ENCODE measurements around the gene HIPK2. TPM values are rescaled to one million over a fixed set of nuclear protein-coding genes. Genes with fewer than 3 reads are reported as not detected.
A peak's percentile ranks its signal among the peaks of the same experiment; 100 is the strongest.

The HIPK2 gene
- total RNA-seq, 1 donor from 2014 or later, result 47.2 TPM

DNA sequence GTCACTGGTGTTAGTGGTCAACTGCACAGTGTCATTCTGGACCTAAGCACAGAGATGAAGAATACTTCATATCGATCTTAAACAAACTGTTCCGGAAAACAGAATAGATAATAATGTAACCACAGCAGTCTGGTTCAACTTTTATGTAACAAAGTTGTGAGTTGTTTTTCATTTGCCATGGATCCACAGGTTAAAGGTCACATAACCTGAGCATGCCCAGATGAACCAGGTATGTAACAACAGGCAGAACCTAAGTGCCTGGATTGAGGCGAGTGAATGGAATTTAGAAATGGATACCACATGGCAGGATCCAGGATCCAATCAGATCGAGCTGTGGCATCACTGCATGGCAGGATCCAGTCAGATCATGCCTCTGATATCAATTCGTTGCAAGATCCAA lies 167.2 kb downstream of the HIPK2 start:
- Mint-ChIP-seq H3K36me3 (ENCODE audit: low read depth, unreplicated experiment) (peaks cover 10% of the 10 kb centered on the region), H3K9me3 (ENCODE audit: unreplicated experiment) (no peaks in the 10 kb centered on the region), H3K4me3 (ENCODE audit: unreplicated experiment) (no peak overlapping the region), H3K27me3 (ENCODE audit: unreplicated experiment) (no peaks in the 10 kb centered on the region), H3K4me1 (ENCODE audit: unreplicated experiment) (no peaks in the 10 kb centered on the region), H3K27ac (ENCODE audit: unreplicated experiment) (no peak overlapping the region)
- TF ChIP-seq, protein P1, sequence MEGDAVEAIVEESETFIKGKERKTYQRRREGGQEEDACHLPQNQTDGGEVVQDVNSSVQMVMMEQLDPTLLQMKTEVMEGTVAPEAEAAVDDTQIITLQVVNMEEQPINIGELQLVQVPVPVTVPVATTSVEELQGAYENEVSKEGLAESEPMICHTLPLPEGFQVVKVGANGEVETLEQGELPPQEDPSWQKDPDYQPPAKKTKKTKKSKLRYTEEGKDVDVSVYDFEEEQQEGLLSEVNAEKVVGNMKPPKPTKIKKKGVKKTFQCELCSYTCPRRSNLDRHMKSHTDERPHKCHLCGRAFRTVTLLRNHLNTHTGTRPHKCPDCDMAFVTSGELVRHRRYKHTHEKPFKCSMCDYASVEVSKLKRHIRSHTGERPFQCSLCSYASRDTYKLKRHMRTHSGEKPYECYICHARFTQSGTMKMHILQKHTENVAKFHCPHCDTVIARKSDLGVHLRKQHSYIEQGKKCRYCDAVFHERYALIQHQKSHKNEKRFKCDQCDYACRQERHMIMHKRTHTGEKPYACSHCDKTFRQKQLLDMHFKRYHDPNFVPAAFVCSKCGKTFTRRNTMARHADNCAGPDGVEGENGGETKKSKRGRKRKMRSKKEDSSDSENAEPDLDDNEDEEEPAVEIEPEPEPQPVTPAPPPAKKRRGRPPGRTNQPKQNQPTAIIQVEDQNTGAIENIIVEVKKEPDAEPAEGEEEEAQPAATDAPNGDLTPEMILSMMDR (IDR thresholded peaks at IDR 0.05; ENCODE audit: unreplicated experiment), result no peak
- DNase-seq (ENCODE audit: low spot score), result no peak

DNA sequence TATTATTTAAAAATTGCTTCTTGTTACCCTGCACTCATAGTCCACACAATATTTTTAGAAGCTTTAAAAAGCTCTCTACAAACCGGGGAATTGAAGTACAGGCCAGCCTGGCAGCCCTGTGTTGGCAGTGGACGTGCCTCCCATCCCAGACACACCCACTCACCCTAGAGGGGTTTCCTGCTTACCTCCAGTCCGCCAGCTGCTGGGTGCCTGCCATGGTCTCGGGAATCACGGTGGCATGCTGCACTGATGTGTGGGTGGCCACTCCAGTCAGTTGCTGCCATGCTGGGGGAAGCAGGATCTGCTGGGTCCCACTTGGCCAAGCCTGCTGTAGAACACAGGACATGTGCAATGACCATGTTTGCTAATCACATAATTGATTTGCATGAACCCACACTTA lies 173.9 kb downstream of the HIPK2 start:
- no peak for DNase-seq (ENCODE audit: low spot score)
- TF ChIP-seq, protein P1 (IDR thresholded peaks at IDR 0.05; ENCODE audit: unreplicated experiment), result no peak
- Mint-ChIP-seq H3K27ac (ENCODE audit: unreplicated experiment) (no peak overlapping the region), H3K27me3 (ENCODE audit: unreplicated experiment) (no peaks in the 10 kb centered on the region), H3K36me3 (ENCODE audit: low read depth, unreplicated experiment) (peaks cover 14% of the 10 kb centered on the region), H3K4me1 (ENCODE audit: unreplicated experiment) (peaks cover 6% of the 10 kb centered on the region), H3K4me3 (ENCODE audit: unreplicated experiment) (no peak overlapping the region), H3K9me3 (ENCODE audit: unreplicated experiment) (no peaks in the 10 kb centered on the region)

DNA sequence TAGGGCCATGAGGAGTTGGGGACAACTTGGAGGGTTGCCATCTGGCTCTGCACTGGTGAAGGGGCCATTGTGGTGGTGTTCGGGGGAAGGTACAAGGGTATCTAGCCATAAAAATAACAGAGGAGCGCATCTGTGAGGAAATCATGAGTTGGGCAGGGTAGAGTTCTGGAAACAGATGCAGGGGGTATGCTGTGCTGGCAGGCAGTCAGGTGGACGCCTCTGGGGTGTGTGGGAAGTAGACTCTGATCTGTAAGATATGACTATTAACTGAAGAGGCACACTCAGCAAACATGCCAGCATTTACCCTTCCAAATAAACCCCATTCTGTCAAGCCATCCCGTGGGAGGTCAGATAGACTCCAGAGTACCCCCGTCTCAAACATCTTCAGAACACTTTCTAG lies 174.5 kb downstream of the HIPK2 start:
- H3K4me1 Mint-ChIP-seq (ENCODE audit: unreplicated experiment), result peaks cover 6% of the 10 kb centered on the region
- no peaks in the 10 kb centered on the region for H3K9me3 Mint-ChIP-seq (ENCODE audit: unreplicated experiment)
- H3K27ac Mint-ChIP-seq (ENCODE audit: unreplicated experiment), result no peak overlapping the region
- peaks cover 18% of the 10 kb centered on the region for H3K36me3 Mint-ChIP-seq (ENCODE audit: low read depth, unreplicated experiment)
- no peak overlapping the region for H3K4me3 Mint-ChIP-seq (ENCODE audit: unreplicated experiment)
- TF ChIP-seq, protein P1 (IDR thresholded peaks at IDR 0.05; ENCODE audit: unreplicated experiment), result no peak
- no peak for DNase-seq (ENCODE audit: low spot score)
- H3K27me3 Mint-ChIP-seq (ENCODE audit: unreplicated experiment), result no peaks in the 10 kb centered on the region

DNA sequence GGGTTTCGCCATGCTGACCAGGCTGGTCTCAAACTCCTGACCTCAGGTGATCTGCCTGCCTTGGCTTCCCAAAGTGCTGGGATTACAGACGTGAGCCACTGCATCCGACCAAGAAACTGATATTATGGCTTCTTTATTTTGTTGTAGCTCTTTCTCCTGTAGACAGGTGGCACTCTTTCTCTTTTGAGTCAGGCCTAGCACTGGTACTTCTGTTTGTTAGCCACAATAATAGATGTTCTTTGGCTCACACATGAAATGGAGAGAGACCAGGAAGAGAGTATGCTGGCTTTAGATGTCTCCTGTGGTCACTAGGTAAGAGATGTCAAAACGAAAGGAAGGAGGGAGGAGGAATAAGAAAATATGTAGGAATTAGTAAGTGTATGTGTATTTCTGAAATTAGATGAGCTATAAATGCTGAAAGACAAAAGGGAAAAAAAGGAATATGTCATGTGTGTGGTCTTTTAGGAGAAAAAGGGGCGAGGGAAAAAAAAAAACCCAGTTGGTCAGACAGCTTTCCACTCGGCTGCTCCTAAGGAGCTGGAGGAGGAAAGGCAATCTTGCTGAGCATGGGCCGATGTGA lies 175.6 kb downstream of the HIPK2 start:
- no peak for DNase-seq (ENCODE audit: low spot score)
- TF ChIP-seq, protein P1 (IDR thresholded peaks at IDR 0.05; ENCODE audit: unreplicated experiment), result peak; percentile 66
- Mint-ChIP-seq H3K4me1 (ENCODE audit: unreplicated experiment) (peaks cover 6% of the 10 kb centered on the region), H3K9me3 (ENCODE audit: unreplicated experiment) (no peaks in the 10 kb centered on the region), H3K36me3 (ENCODE audit: low read depth, unreplicated experiment) (peaks cover 13% of the 10 kb centered on the region), H3K27ac (ENCODE audit: unreplicated experiment) (no peak overlapping the region), H3K27me3 (ENCODE audit: unreplicated experiment) (no peaks in the 10 kb centered on the region), H3K4me3 (ENCODE audit: unreplicated experiment) (no peak overlapping the region)

DNA sequence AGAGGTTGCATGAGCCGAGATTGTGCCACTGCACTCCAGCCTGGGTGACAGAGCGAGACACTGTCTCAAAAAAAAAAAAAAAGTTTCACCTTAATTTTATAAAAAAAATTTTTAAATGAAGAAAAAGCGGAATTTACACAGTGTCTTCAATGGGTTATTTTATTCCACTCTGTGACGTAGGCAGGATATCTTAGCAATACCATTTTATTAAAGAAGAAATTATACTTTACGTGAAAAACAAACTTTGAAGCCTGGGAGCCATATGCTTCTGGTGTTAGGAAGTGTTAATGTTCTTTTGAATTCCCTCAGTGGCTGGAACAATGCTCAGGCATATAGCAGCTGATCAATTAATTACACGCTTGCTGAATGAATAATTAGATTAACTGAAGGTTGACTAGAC lies 176.6 kb downstream of the HIPK2 start:
- H3K27me3 Mint-ChIP-seq (ENCODE audit: unreplicated experiment), result no peaks in the 10 kb centered on the region
- no peak overlapping the region for H3K4me3 Mint-ChIP-seq (ENCODE audit: unreplicated experiment)
- TF ChIP-seq, protein P1 (IDR thresholded peaks at IDR 0.05; ENCODE audit: unreplicated experiment), result no peak
- DNase-seq (ENCODE audit: low spot score), result no peak
- H3K4me1 Mint-ChIP-seq (ENCODE audit: unreplicated experiment), result peaks cover 6% of the 10 kb centered on the region
- H3K36me3 Mint-ChIP-seq (ENCODE audit: low read depth, unreplicated experiment), result peaks cover 11% of the 10 kb centered on the region
- H3K27ac Mint-ChIP-seq (ENCODE audit: unreplicated experiment), result no peak overlapping the region
- no peaks in the 10 kb centered on the region for H3K9me3 Mint-ChIP-seq (ENCODE audit: unreplicated experiment)

Measured in endothelial cell (in vitro differentiated cells).